NT2/D1 (cell line): ENCODE data around the gene PDGFC.

Source experiments
- YY1 ChIP-seq: IDR thresholded peaks from 2 replicates; pipeline ENCODE4 v1.6.1; 2011; ENCODE audit not compliant: insufficient read length, insufficient read depth
- ZNF274 ChIP-seq: IDR thresholded peaks from 2 replicates; pipeline ENCODE4 v1.6.1; 2011; ENCODE audit warnings: mild to moderate bottlenecking, low read depth, low read length

DNA sequence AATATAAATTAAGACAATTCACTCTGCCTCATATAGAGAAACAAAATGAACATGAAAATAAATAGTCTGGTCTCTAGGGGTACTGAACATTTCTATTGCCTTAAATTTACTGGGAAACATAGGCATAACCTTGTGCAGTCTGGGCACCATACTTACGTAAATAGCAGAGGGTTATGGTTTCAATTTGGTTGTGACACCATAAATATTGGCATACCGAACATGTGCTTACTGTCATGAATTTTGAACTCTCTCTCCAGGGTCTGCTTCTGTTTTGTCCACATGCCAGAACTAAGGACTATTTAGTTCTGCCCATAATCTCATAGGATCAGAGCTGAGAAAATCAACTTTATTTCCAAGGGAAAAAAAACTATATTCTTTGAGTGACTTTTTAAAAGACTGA is 17.6 kb downstream of the PDGFC start:
- no peak for TF ChIP-seq YY1
- TF ChIP-seq ZNF274 = no peak
